ENCODE data around the gene DCTD.

DNA sequence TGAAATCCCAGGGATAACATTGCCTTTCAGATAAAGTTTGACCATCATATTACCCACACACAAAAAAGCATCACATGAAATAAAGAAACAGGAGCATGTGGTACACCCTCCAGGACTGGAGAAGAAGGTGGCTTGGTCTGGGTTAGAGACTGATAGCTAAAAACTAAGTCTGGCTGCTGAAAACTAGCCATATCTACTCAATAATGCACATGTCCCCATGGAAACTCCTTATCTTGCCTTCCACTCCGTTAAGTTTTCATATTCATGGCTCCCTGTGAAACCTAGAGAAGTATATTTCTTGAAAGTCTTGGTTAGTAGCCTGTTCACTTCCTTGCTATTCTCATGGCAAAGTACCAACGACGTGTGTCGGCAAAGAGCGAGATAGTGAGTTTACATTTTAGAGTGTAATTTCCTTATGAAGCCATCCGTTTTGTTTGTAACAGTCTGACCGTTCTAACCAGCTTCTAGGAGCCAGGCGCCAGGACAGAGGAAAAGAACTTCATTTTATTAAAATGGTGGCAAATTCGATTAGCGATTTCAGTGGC lies 6.7 kb upstream of the DCTD start:
- TF ChIP-seq EZH2 (conservative IDR thresholded peaks at IDR 0.05; ENCODE audit: low read depth, low read length) (no peak), SIN3A (IDR thresholded peaks at IDR 0.05; ENCODE audit: borderline replicate concordance, low read depth, low read length) (no peak), AKAP8 (CRISPR knock-in tag; IDR thresholded peaks at IDR 0.05) (no peak), POLR2AphosphoS5 (IDR thresholded peaks at IDR 0.05; ENCODE audit: low read depth, low read length) (no peak), ZNF263 (CRISPR knock-in tag; IDR thresholded peaks at IDR 0.05) (no peak)

All from HepG2 (cell line).